IMR-90 (cell line): ENCODE measurements around the gene CES3. TPM values are rescaled to one million over a fixed set of nuclear protein-coding genes. Genes with fewer than 3 reads are reported as not detected.

Source experiments
- ATAC-seq: fragments of 200-7000 bp; cut with Tn5 transposase; 2 replicates; pipeline ENCODE4 v1.9.1; 2020; ENCODE audit warnings: low read depth, mild to moderate bottlenecking, moderate library complexity
- BruUV-seq: library from RNA; stranded (reverse); fragments of 400-500 nt; replicated peaks from 2 replicates; lab custom pipeline; 2021; lab: Mats Ljungman, UMichigan
- CTCF ChIA-PET: fragments of 300-600 bp; formaldehyde crosslinking; extraction: SDS; loops from one replicate; lab custom pipeline; 2021; ENCODE audit warnings: antibody characterized with exemption; lab: Yijun Ruan, JAX
- POLR2A ChIA-PET: fragments of 300-600 bp; sonication (Branson Sonifier 250); formaldehyde crosslinking; loops from one replicate; lab custom pipeline; 2022; ENCODE audit warnings: antibody characterized with exemption; ENCODE audit not compliant: unreplicated experiment; lab: Charles Lee
- DNase-seq: peaks from one replicate; pipeline ENCODE4 v3.0.0; 2013
- H2AFZ ChIP-seq: replicated peaks from 2 replicates; pipeline ENCODE3; 2013; ENCODE audit warnings: low read length, mild to moderate bottlenecking; ENCODE audit not compliant: poor library complexity
- H2AK5ac ChIP-seq: 2 replicates; pipeline ENCODE4 v1.6.1; 2013; ENCODE audit warnings: low read depth, low read length, inconsistent platforms
- H2AK9ac ChIP-seq: replicated peaks from 2 replicates; pipeline ENCODE3; 2013; ENCODE audit warnings: mild to moderate bottlenecking, low read depth, low read length, moderate library complexity; ENCODE audit not compliant: poor library complexity
- H2BK120ac ChIP-seq: 2 replicates; pipeline ENCODE4 v1.6.1; 2013; ENCODE audit warnings: low read depth, low read length, inconsistent platforms
- H2BK15ac ChIP-seq: 3 replicates; pipeline ENCODE4 v1.6.1; 2013; ENCODE audit warnings: low read depth, low read length, inconsistent platforms
- H2BK20ac ChIP-seq: 2 replicates; pipeline ENCODE4 v1.6.1; 2013; ENCODE audit warnings: low read depth, mild to moderate bottlenecking, inconsistent platforms, low read length, moderate library complexity
- H2BK5ac ChIP-seq: 2 replicates; pipeline ENCODE4 v1.6.1; 2013; ENCODE audit warnings: mild to moderate bottlenecking, low read depth, low read length, inconsistent platforms; ENCODE audit not compliant: poor library complexity, severe bottlenecking
- H3K14ac ChIP-seq: replicated peaks from 2 replicates; pipeline ENCODE4 v1.6.1; 2013; ENCODE audit warnings: low read depth, low read length, inconsistent platforms
- H3K18ac ChIP-seq: 2 replicates; pipeline ENCODE4 v1.6.1; 2013; ENCODE audit warnings: low read depth, low read length, control low read depth
- H3K23ac ChIP-seq: 2 replicates; pipeline ENCODE4 v1.6.1; 2013; ENCODE audit warnings: low read depth, low read length, inconsistent platforms
- H3K27ac ChIP-seq: 2 replicates; pipeline ENCODE4 v1.5.1; 2013; ENCODE audit warnings: mild to moderate bottlenecking, control low read depth, low read length; ENCODE audit not compliant: insufficient read depth
- H3K27me3 ChIP-seq: 2 replicates; pipeline ENCODE4 v1.6.1; 2013; ENCODE audit warnings: low read length; ENCODE audit not compliant: control insufficient read depth, insufficient read depth
- H3K36me3 ChIP-seq: 2 replicates; pipeline ENCODE4 v1.6.1; 2013; ENCODE audit warnings: low read length, mixed read lengths; ENCODE audit not compliant: control insufficient read depth, insufficient read depth
- H3K4ac ChIP-seq: 2 replicates; pipeline ENCODE4 v1.6.1; 2013; ENCODE audit warnings: low read depth, low read length, inconsistent platforms
- H3K4me1 ChIP-seq: 2 replicates; pipeline ENCODE4 v1.6.1; 2013; ENCODE audit warnings: low read length, mixed read lengths; ENCODE audit not compliant: control insufficient read depth, insufficient read depth
- H3K4me2 ChIP-seq: 2 replicates; pipeline ENCODE4 v1.6.1; 2013; ENCODE audit warnings: low read depth, mild to moderate bottlenecking, control low read depth, low read length, moderate library complexity
- H3K4me3 ChIP-seq: 2 replicates; pipeline ENCODE4 v1.5.1; 2013; ENCODE audit warnings: low read depth, mild to moderate bottlenecking, control low read depth, low read length, moderate library complexity; ENCODE audit not compliant: insufficient read depth
- H3K56ac ChIP-seq: 2 replicates; pipeline ENCODE4 v1.6.1; 2013; ENCODE audit warnings: low read length, inconsistent platforms; ENCODE audit not compliant: insufficient read depth; ENCODE audit errors: extremely low read depth
- H3K79me1 ChIP-seq, 2 experiments: 2 replicates each; pipeline ENCODE4 v1.6.1; 2013; ENCODE audit warnings: low read length in 2 of 2, inconsistent platforms in 1 of 2, low read depth in 1 of 2
- H3K9ac ChIP-seq: 2 replicates; pipeline ENCODE4 v1.6.1; 2013; ENCODE audit warnings: low read depth, low read length, control low read depth
- H3K9me1 ChIP-seq: 2 replicates; pipeline ENCODE4 v1.6.1; 2013; ENCODE audit warnings: low read length, inconsistent platforms; ENCODE audit not compliant: insufficient read depth
- H3K9me3 ChIP-seq: 2 replicates; pipeline ENCODE4 v1.6.1; 2013; ENCODE audit warnings: low read length; ENCODE audit not compliant: control insufficient read depth, insufficient read depth
- H4K20me1 ChIP-seq: 2 replicates; pipeline ENCODE4 v1.6.1; 2013; ENCODE audit warnings: low read length, inconsistent platforms; ENCODE audit not compliant: insufficient read depth
- H4K5ac ChIP-seq: 2 replicates; pipeline ENCODE4 v1.6.1; 2013; ENCODE audit warnings: mild to moderate bottlenecking, low read depth, low read length, control low read depth
- H4K8ac ChIP-seq, 2 experiments: 2 replicates each; pipeline ENCODE4 v1.6.1; 2013; ENCODE audit warnings: low read depth in 2 of 2, low read length in 2 of 2, control low read depth in 1 of 2, inconsistent platforms in 1 of 2
- H4K91ac ChIP-seq: 2 replicates; pipeline ENCODE4 v1.6.1; 2013; ENCODE audit warnings: low read depth, low read length, inconsistent platforms; ENCODE audit not compliant: insufficient read depth
- FOS ChIP-seq: fragments of 150-350 bp; IDR thresholded peaks from 2 replicates; pipeline ENCODE4 v1.6.1; 2016; ENCODE audit warnings: low read depth, low read length
- WGBS, 2 experiments: methylation state at CpG; one replicate each; pipeline versions ENCODE4 v1.1.5 to v1.1.7; 2013; ENCODE audit warnings: missing lambda C conversion rate in 2 of 2; ENCODE audit not compliant: insufficient read length in 1 of 2; ENCODE audit errors: extremely low coverage in 2 of 2; 5-methylcytosine and 5-hydroxymethylcytosine counted together
- dilution Hi-C: fragments of 300-500 bp; cut with HindIII; formaldehyde crosslinking; loops from one replicate; pipeline ENCODE4 v1.14.3; 2018; ENCODE audit warnings: low sequenced_read_pairs; ENCODE audit not compliant: unreplicated experiment
- in situ Hi-C: fragments of 300-500 bp; cut with MboI; formaldehyde crosslinking; loops from 3 replicates; pipeline ENCODE4 v1.14.3; 2019; ENCODE audit warnings: low sequenced_read_pairs, inconsistent platforms, mixed read lengths
- intact Hi-C: fragments of 100-400 bp; cut with micrococcal nuclease; formaldehyde crosslinking; loops from 2 replicates; pipeline ENCODE4 v1.10.0; 2022
- polyA plus RNA-seq, 3 experiments: library from polyadenylated mRNA; depleted of rRNA; stranded (reverse); fragments of >200 nt; gene quantifications; 2 replicates each; pipeline ENCODE4 v1.2.3, GENCODE V29; 2012; ENCODE audit warnings: low replicate concordance in 1 of 3
- total RNA-seq: library from RNA; depleted of rRNA; stranded (reverse); fragments of >200 nt; gene quantifications from 2 replicates; pipeline ENCODE4 v1.2.3, GENCODE V29; 2012

CES3 gene
- total and polyA plus RNA-seq, 2 of the 4 experiments (the other 2 are of a cell fraction) = 0.03 TPM; not detected in 1

DNA sequence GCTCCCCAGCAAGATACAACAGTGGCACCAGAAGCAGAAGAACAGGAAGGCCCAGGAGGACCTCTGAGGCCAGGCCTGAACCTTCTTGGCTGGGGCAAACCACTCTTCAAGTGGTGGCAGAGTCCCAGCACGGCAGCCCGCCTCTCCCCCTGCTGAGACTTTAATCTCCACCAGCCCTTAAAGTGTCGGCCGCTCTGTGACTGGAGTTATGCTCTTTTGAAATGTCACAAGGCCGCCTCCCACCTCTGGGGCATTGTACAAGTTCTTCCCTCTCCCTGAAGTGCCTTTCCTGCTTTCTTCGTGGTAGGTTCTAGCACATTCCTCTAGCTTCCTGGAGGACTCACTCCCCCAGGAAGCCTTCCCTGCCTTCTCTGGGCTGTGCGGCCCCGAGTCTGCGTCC, 11.9 kb downstream of the CES3 start:
- Histone ChIP-seq H3K4me3 (no peak overlapping the region), H2AFZ (no peak overlapping the region), H3K23ac (no peak overlapping the region), H3K18ac (no peak overlapping the region), H3K27ac (no peak overlapping the region), H3K9me1 (no peaks in the 10 kb centered on the region), H3K27me3 (peaks cover 5% of the 10 kb centered on the region; the same call in 1 of the 2 replicates), H2AK9ac (peak overlapping the region; percentile 61), H3K56ac (no peak overlapping the region), H4K8ac (no peak overlapping the region), H3K4me1 (no peaks in the 10 kb centered on the region; the same call in 1 of the 2 replicates), H2BK5ac (no peak overlapping the region), H3K4ac (no peak overlapping the region), H3K36me3 (no peaks in the 10 kb centered on the region), H3K14ac (no peak overlapping the region), H3K9ac (no peak overlapping the region), H2BK15ac (no peak overlapping the region), H4K20me1 (no peaks in the 10 kb centered on the region), H4K5ac (no peak overlapping the region), H2AK5ac (no peak overlapping the region), H3K79me1 (no peaks in the 10 kb centered on the region), H2BK20ac (no peak overlapping the region), H3K4me2 (no peak overlapping the region), H4K91ac (no peak overlapping the region), H3K9me3 (no peaks in the 10 kb centered on the region), H2BK120ac (no peak overlapping the region)
- dilution Hi-C loops = no loop called here
- ATAC-seq (no peak), DNase-seq (no peak)
- in situ Hi-C loops = no loop called here
- no peak for TF ChIP-seq FOS
- POLR2A ChIA-PET = no interaction called here
- BruUV-seq = no TSS peak
- 17% methylated on average over 2 of the region's 9 CpGs; no CpG with 5 or more reads in 1 of the 2 experiments for WGBS, 2 experiments
- intact Hi-C loops = no loop called here
- CTCF ChIA-PET = no interaction called here
